Anterior cingulate cortex (tissue), 58 donors: Measurements from ENCODE around the gene PRKCB.

ENCODE experiments used
- DNase-seq, 58 donors: peaks; one replicate each; lab custom pipeline; 2025; lab: John Stamatoyannopoulos, UW

The PRKCB gene

DNA sequence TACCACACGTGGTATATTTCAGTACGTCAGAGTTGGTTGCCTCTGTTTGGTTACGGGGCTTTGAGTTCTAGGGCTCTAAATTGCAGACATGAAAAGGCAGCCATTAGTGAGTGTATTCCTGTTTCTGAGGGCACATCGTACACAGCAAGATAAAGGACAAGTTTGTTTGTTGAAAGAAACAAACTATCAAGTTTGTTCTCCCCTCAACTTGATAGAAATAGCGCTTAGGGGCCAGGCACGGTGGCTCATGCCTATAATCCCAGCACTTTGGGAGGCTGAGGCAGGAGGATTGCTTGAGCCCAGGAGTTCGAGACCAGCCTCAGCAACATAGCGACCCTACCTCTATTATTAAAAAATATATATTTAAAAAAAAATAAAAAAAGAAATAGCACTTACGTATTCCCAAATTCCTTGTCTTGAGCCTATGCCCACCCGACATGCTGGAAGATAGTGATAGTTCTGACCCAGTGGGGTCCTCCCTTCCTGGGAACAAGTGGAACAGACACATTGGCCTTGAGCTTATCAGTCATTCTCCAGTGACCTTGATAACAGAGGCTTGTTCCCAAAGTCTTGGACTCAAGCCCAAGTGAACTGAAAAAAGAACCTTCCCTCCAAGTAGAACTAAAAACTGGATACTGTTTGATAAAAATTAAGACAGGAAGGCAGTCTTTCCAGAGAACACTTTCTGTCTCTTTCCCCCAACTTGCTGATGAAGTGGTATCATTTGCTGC lies 280.4 kb downstream of the PRKCB start:
- no peak for DNase-seq

DNA sequence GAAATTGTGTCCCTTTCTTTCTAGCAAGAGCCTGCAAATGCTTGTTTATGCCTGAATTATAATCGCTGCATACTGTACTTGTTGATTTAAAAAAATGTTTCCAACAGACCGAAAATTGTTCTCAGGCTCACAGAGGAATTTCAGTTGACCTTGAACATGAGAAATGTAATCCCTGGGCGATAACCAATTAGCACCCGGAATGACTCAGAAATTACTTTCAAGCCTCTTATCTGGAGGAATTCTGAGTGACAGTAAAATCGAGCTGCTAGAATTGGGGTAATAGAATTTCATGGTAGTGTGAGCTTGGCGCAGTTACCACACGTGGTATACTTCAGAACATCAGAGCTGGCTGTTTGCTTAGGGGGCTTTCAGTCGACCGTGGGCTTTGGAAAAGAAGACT lies 281.2 kb downstream of the PRKCB start:
- no peak for DNase-seq

DNA sequence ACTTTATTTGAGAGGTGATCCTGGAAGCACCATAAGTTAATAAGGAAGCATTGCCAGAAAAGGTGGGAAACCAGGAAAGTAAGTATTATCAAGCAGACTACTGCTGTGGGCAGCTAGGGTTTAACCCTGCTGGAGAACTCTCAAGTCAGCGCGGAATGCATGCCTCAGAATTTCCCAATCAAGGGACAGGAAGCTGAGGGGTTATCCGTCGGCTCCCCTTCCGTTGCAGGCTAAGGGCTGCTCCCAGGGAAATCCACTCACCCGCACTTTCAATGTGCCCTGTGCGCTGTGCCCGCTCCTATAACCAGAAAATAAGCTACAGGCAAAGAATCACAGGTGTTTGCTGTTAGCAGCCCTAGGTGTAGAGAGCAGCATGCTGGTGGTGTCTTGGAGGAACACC lies 281.9 kb downstream of the PRKCB start:
- DNase-seq, result no peak

- DNase-seq, result peak in 9 of 58 donors; percentile 4 to 49 (median 24)
These were observed 282.5 kb downstream of the PRKCB start for GRCh38 chr16:24118126-24118821.

- no peak for DNase-seq
These were observed 284.0 kb downstream of the PRKCB start for GRCh38 chr16:24119807-24120206.

GRCh38 chr16:24123275-24123674 lies 287.5 kb downstream of the PRKCB start:
- DNase-seq, result no peak

DNA sequence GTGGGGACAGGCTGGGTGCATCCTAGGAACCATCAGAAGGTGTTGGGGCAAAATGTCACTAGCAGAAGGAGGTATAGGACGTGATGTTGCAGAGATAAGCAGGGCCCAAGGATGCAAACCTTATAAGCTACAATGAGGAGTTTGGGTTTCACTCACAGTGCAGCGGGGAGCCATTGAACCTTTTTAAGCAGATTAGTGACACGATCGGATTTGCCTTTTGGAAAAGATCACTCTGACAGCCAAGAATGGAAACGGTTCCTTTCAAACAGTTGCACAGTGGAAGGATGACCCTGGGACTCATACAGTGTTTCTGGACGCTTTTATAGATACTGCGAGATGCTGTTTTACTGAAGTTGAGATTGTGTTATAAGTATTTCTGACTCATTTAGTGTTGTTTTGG lies 288.5 kb downstream of the PRKCB start:
- DNase-seq, result no peak

- DNase-seq, result no peak
These were observed 289.4 kb downstream of the PRKCB start for GRCh38 chr16:24125214-24125613.

- no peak for DNase-seq
These were observed 293.7 kb downstream of the PRKCB start for GRCh38 chr16:24129412-24129918.

- DNase-seq, result no peak
These were observed 294.8 kb downstream of the PRKCB start for GRCh38 chr16:24130494-24131085.

- DNase-seq, result no peak
These were observed 295.5 kb downstream of the PRKCB start for GRCh38 chr16:24131294-24131693.

DNA sequence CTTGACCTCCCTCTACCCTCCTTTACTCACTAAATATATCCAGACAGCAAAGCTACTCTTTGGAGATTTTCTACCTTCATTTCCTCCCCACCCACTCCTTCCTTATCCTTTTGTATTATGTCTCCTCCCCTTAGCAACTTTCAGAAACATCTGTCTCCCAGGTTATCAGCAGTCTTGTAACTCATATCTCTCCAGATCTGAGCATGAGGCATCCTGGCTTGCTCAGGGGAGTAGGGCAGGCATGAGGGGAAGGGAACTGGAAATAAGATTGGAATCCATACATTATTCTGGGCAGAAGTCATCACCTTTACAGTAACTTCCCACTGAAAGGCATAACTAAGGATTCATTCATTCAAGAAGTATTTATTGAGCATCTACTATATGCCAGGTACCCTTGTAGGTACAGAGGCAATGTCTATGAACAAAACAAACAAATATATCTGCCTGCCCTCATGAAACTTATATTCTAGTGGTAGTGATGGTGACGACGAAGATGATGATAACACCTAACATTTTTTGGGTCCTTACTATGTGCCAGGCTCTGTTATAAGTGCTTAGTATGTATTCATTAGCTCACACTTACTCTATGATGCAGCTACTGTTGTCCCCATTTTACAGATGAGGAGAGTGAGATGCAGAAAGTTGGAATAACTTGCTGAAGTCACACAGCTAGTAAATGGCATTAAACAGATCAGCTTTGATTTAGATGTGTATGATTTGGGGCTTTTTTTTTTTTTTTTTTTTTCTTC lies 296.4 kb downstream of the PRKCB start:
- DNase-seq, result no peak

GRCh38 chr16:24132797-24133155 lies 297.0 kb downstream of the PRKCB start:
- no peak for DNase-seq

DNA sequence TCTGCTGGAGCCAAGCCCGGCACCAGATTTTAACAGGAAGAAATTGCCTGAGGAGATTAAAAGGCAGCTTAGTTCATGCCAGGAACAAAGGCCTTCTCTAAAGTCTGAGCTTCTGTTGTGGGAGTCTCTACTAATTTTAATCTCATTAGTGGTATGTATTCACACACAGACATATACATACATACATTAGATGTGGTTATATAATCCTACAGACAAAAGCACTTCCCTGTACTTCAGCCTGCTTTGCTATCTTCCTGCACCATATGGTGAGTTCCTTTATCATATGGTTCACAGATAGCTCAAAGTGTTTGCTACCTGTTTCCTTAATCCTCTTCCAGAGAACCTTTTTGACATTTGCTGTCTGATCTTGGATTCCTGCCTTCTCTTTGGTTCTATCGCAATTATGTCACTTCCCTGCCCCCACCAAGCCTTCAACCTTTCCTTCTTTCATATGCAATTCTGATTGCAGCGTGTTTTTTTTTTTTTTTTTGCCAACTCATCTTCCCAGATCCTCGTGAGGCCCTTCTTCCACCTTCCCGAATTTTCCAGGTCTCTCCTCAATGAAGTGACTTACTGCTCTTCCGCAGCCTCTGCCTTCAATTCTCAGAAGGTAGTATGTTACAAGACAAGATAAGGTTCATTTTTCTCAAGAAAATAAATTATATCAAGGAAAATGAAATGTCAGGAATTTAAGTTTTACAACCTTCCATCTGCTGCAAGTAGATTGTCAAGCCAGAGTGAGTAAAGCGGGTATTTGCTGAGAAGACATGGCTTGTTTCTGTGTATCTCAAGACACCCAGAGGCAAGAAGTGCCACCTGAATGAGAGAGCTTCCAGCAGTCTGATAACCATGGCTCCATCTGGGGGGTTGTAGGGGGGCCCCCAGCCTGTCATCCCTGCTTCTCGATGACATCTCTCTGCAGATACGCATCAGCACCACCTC lies 300.1 kb downstream of the PRKCB start:
- no peak for DNase-seq

GRCh38 chr16:24138024-24138423 lies 302.2 kb downstream of the PRKCB start:
- DNase-seq, result no peak

DNA sequence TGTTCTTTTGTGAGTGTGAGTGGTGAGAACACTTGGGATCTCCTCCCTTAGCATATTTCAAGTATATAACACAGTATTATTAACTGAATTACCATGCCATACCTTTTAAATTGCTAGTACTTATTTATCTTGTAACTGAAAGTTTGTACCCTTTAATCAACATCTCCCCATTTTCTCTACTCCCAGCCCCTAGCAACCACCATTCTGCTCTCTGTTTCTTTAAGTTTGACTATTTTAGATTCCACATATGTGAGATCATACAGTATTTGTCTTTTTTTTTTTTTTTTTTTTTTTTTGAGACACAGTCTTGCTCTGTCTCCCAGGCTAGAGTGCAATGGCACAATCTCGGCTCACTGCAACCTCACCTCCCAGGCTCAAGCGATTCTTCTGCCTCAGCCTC lies 302.8 kb downstream of the PRKCB start:
- no peak for DNase-seq

DNA sequence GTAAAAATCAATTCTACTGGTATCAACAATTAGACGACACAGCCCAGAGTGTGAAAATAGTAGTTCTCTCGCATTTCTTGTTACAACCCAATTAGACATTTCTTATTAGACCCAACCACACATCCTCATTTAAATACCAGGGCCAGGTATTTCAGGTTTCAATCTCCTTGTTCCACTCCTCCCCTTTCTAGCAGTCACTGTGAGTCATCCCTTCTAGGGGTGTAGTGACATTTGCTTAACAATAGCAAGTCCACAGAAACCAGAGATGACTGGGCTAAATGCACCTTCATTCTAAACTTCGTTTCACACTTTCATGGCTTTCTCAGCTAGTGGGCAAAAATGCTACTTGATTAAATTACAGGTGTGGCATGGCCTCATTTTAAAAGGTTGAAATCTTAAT lies 303.5 kb downstream of the PRKCB start:
- DNase-seq, result no peak

DNA sequence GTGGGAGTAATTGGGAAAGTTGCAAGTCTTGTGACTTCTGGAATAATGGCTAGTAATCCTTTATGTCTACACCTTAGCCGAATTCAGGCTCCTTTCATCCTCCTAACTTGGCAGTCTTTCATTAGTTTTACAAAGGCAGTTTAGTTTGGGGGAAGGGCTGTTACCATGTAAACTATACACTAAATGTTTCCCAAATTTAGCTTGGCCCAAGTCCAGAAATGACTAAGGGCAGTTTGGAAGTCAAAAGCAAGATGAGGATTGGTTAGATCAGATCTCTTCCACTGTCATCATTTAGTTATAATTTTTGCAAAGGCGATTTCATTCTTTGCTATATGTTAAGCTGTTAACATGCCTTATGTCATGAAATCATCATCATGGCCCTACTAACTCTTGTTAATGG lies 304.9 kb downstream of the PRKCB start:
- no peak for DNase-seq

DNA sequence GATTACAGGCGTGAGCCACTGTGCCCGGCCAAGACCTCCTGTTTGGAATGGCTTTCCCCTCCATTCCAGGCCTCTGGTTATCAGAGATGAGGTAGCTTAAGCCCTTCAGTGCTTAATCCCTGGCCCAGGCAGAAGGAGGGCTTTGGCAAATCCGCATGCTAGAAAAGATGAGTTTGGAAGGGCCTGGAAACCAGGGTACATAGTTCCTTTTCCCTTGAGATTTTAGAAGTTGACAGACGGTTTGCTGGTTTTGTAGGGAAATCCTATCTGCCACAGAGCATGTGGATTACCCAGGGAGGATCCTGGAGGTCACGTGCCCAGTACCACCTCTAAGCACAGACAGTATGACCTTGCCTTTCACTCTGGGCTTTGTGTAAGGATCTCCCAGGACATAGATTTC lies 305.7 kb downstream of the PRKCB start:
- DNase-seq, result no peak

DNA sequence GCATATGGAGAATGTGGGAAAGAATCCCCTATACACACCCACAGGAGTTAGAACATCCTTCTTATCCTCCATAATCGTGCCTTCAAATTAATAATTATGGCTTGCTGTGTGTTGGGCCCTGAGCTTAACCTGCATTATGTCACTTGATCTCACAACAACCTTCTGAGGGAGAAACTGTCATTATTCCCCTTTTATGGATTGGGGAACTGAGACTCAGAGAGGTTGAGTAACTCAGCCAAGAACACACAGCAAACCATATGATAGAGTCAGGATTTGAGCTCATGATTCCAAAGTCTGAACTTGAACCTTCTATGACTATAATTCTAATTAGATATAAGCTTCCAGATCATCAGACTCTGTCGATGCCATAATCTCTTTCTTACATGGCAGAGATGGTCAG lies 306.1 kb downstream of the PRKCB start:
- no peak for DNase-seq
